ENCODE measurements around the gene BMI1. TPM values are rescaled to one million over a fixed set of nuclear protein-coding genes. Genes with fewer than 3 reads are reported as not detected.

BMI1 gene
- total RNA-seq, 1 experiment from 2014 or later: 6.8 TPM

DNA sequence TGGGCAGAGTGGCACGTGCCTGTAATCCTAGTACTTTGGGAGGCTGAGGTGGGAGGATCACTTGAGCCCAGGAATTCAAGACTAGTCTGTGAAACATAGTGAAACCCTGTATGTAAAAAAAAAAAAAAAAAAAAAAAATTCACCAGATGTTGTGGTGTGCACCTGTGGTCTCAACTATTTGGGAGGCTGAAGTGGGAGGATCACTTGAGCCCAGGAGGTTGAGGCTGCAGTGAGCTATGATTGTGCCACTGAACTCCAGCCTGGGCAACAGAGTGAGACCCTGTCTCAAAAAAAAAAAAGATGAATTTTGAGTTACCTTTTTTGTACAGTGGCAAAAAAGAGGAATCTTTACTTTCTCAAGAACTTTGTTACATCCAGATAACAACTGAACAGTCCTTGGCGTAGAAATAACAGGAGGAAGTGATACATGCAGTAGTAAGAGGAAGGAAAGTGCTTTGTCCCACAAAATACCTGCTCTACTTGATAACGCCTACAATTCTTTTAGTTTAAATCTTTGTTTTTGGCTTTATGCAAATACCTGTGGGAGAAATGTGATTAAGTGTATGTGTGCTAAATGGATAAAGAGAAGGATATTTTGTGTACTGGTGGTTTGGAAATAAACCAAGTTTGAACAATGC is 53.7 kb downstream of the BMI1 start:
- WGBS (ENCODE audit: extremely low coverage, insufficient read length, low lambda C conversion rate): no CpG with 5 or more reads among the region's 3 CpGs
- H3K27me3 Mint-ChIP-seq (ENCODE audit: low read depth): no peaks in the 10 kb centered on the region
- no peak overlapping the region for H3K4me2 ChIP-seq (ENCODE audit: insufficient read depth, insufficient read length, low read length)

More for the DNA sequence above, 53.7 kb downstream of the BMI1 start:
- H3K4ac ChIP-seq (ENCODE audit: low read depth, low read length): no peak overlapping the region
- no peak overlapping the region for H3K18ac ChIP-seq (ENCODE audit: insufficient read length, low read depth, low read length)
- TF ChIP-seq, protein P1, sequence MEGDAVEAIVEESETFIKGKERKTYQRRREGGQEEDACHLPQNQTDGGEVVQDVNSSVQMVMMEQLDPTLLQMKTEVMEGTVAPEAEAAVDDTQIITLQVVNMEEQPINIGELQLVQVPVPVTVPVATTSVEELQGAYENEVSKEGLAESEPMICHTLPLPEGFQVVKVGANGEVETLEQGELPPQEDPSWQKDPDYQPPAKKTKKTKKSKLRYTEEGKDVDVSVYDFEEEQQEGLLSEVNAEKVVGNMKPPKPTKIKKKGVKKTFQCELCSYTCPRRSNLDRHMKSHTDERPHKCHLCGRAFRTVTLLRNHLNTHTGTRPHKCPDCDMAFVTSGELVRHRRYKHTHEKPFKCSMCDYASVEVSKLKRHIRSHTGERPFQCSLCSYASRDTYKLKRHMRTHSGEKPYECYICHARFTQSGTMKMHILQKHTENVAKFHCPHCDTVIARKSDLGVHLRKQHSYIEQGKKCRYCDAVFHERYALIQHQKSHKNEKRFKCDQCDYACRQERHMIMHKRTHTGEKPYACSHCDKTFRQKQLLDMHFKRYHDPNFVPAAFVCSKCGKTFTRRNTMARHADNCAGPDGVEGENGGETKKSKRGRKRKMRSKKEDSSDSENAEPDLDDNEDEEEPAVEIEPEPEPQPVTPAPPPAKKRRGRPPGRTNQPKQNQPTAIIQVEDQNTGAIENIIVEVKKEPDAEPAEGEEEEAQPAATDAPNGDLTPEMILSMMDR (conservative IDR thresholded peaks at IDR 0.05): no peak
- no peak overlapping the region for H3K14ac ChIP-seq (ENCODE audit: insufficient read depth, low read length)
- H3K56ac ChIP-seq (ENCODE audit: insufficient read length, low read depth, low read length): no peak overlapping the region
- Mint-ChIP-seq H3K36me3 (ENCODE audit: insufficient read depth in 1 of 3, low read depth in 3 of 3) (no peaks in the 10 kb centered on the region), H3K4me3 (no peak overlapping the region), H3K27ac (no peak overlapping the region), H3K9me3 (no peaks in the 10 kb centered on the region), H3K4me1 (peaks cover 10 to 11% of the 10 kb centered on the region in 2 experiments)
- H4K20me1 ChIP-seq (ENCODE audit: control insufficient read depth, insufficient read depth, insufficient read length): no peaks in the 10 kb centered on the region
- no peaks in the 10 kb centered on the region for H3K9me3 ChIP-seq (ENCODE audit: control insufficient read depth, low read depth, low read length)
- no peak overlapping the region for H3K27ac ChIP-seq (ENCODE audit: insufficient read length, low read depth, low read length)
- H2AFZ ChIP-seq (ENCODE audit: low read length): no peak overlapping the region
- H2BK120ac ChIP-seq (ENCODE audit: low read depth, low read length, poor library complexity, severe bottlenecking): no peak overlapping the region
- peaks cover 2% of the 10 kb centered on the region; the same call in 1 of the 2 replicates for H3K4me1 ChIP-seq (ENCODE audit: insufficient read depth, low read length)
- H2BK15ac ChIP-seq (ENCODE audit: low read depth, low read length): no peak overlapping the region
- no peaks in the 10 kb centered on the region for H3K27me3 ChIP-seq (ENCODE audit: insufficient read depth, low read length)
- no peaks in the 10 kb centered on the region for H3K79me1 ChIP-seq (ENCODE audit: insufficient read depth, low read depth, low read length, poor library complexity, severe bottlenecking)
- no peak overlapping the region for H2BK5ac ChIP-seq (ENCODE audit: insufficient read length, low read length)
- H3K79me2 ChIP-seq (ENCODE audit: insufficient read depth, low read length): no peaks in the 10 kb centered on the region
- no peak overlapping the region for H2AK5ac ChIP-seq (ENCODE audit: insufficient read length, low read length)
- H2BK12ac ChIP-seq (ENCODE audit: insufficient read length, low read depth, low read length): no peak overlapping the region
- H3T11ph ChIP-seq (ENCODE audit: low read length): no peak overlapping the region
- no peak overlapping the region for H4K8ac ChIP-seq (replicated peaks; ENCODE audit: insufficient read length, low read depth, low read length)
- DNase-seq: no peak
- H2BK20ac ChIP-seq (ENCODE audit: low read depth, low read length, poor library complexity, severe bottlenecking): no peak overlapping the region
- H3K9ac ChIP-seq (ENCODE audit: extremely low read depth, insufficient read length, low read length): no peak overlapping the region
- H3K23ac ChIP-seq (ENCODE audit: insufficient read length, low read depth, low read length): no peak overlapping the region
- H4K91ac ChIP-seq (ENCODE audit: insufficient read length, low read depth, low read length): no peak overlapping the region
- no peak overlapping the region for H4K5ac ChIP-seq (ENCODE audit: insufficient read length, low read depth, low read length)
- no peaks in the 10 kb centered on the region for H3K23me2 ChIP-seq (ENCODE audit: insufficient read length, low read depth, low read length, poor library complexity, severe bottlenecking)
